GM15510 (cell line): ENCODE results near the gene DSE.

ENCODE experiments used
- POLR2A ChIP-seq: IDR thresholded peaks from 3 replicates; pipeline ENCODE4 v1.6.1; 2011; ENCODE audit warnings: borderline replicate concordance; ENCODE audit not compliant: insufficient read length; ENCODE audit errors: extremely low read depth

Gene DSE

DNA sequence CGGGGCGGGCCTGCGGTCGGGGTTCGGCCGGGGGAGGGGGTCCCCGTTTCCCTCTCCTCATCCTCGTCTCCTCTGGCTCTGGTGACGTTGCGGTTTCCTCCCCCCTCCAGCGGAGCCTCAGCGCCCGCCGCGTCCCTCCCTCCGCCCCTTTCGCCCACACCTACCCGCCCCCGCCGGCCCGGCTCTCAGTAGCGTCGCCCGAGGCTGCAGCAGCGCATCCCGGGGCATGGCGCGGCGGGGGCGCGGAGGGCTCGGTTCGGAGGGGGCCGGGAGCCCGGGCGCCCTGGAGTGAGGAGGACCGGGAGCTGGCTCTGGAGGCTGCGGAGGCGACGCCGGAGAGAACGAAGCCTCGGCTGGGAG lies at the start of gene DSE:
DSE (plus strand) TSS at position 188 of the 360 bp plus-strand sequence. CDS start 28,304 bp downstream, outside the sequence.
- peak; percentile 83 for TF ChIP-seq POLR2A

DNA sequence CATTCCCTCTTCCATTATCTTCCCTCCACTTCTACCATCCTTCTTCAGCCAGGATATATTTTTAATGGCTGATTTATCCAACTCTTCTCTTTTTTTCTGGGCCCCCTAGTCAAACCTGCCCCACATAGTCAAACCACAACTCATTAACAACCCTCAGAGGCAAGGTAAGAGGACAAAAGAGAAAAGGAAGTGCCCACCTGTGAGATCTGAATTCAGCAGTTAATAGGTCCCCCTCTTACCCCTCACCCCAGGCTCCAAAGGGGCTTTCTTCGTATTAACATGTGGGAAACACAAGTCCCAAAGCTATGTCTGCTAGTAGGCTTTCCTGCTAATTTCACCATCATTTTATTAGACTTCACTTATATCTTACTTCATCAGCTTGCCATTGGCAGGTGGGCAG lies 46.9 kb upstream of the DSE start:
- no peak for TF ChIP-seq POLR2A

- TF ChIP-seq POLR2A = no peak
These were observed 44.5 kb upstream of the DSE start for GRCh38 chr6:116326181-116326671.

- no peak for TF ChIP-seq POLR2A
These were observed 43.8 kb upstream of the DSE start for GRCh38 chr6:116326996-116327395.

- TF ChIP-seq POLR2A = no peak
These were observed 42.8 kb upstream of the DSE start for GRCh38 chr6:116327803-116328527.

DNA sequence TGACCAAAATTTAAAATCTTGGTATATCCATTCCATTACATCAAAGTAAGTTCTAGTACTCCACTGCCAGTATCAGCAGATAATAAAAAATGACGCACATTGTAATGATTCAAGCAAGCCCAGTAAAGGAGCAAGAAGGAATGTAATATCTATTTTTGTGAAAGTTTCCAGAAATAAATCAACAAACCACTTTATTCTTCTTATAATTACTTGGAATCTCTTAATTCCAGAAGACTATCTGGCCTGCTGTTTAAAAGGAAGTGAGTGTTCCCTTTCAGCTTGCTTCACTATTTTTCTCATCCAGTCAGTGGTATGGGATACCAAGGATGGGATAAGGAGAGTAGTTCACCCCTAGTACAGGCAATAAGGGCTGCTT lies 42.2 kb upstream of the DSE start:
- no peak for TF ChIP-seq POLR2A

GRCh38 chr6:116329156-116329555 lies 41.6 kb upstream of the DSE start:
- no peak for TF ChIP-seq POLR2A

GRCh38 chr6:116330511-116330910 lies 40.2 kb upstream of the DSE start:
- TF ChIP-seq POLR2A = no peak

DNA sequence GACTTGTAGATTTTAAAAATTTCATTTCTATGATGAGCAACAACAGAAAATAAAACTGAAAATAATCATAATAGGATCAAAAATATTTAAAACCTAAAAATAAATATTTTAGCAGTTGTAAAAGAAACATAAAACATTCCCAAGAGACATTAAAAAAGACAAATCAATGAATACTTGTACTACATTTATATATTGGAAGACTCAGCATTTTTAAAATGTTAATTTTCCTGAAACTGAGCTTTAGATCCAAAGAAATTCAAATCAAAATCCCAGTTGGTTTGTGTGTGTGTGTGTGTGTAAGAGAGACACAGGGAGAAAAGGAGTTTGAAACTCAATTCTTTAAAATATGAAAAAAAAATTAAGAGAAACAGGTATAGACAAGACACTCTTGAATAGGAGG lies 38.7 kb upstream of the DSE start:
- no peak for TF ChIP-seq POLR2A

- TF ChIP-seq POLR2A = no peak
These were observed 35.0 kb upstream of the DSE start for GRCh38 chr6:116335612-116336215.

- TF ChIP-seq POLR2A = no peak
These were observed 31.8 kb upstream of the DSE start for GRCh38 chr6:116338943-116339342.

DNA sequence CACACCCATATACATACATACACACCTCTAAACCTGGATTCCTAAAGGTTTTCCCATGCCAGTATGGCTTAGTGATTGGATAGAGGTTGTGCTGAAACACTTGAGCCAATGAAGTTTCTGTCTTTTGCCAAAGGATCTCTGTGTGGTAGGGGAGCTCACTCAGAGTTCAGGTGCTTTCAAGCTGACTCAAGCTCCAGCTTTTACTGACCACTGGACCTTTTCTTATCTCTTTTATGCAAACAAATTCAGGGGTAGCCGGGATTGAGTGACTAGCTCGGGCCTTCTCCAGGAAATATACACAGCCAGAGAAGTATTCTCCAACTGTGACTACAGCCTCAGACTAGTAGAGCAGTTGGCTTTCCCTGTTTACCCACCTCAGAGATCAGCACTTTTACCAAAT lies 21.5 kb upstream of the DSE start:
- TF ChIP-seq POLR2A = no peak

DNA sequence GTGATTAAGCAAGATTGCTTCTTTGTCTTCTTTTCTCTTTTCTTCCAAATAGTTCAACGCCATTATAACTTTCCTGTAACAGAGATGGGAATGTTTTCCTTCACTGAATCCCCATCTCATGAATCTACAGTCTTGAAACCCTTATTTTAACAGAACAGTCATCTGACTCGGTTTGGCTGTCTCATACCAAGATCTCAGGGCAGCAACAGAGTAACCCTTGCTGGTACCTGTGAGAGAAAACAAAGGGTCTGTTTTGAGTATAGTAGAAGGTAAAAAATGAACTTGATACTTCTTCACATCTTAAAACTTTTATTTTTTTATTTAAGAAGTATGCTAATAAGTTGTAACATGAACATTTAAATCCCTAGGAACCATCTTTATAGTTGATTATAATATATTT lies 19.6 kb upstream of the DSE start:
- TF ChIP-seq POLR2A = no peak

DNA sequence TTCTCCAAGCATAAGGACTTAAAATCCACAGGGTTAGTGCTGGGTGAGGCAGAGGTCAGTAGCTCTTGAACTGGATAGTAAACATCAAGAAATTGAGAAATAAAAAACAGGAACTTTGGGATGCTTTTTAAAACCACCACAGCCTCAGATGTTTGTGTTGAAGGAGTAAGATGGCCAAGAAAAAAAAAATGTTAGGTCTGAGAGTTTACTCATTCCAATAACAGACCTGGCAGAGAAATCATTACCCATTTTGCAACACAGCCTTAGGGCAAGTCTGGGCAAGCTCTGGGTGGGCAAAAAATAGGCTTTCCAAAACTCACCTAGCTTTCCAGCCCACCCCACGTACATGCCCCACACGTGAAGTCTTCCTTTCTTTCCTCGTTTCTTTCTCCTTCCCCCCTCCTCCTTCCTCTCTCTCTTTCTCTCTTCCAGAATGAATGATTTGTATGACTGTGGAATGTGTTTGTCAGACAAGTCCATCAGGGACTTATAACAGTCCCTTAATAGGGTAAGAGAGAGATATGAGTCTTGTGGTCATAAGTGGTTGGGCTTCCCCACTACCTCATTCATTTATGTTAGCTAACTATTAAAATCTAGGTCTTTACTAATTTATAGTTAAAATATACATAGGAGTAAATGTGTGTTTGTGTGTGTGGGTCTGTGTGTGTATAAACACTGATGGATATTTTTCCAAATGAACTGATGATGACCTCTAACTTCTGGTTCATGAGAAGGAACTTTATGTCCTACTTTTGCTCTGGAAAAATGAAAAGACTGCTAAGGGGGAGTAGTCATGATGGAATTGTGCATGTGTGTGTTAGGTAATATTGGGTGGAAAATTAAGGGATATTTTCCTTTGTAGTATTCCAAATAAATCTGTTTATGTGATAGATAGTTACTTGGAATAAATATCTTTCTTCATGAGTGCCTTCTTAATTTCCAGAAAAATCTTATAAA lies 18.0 kb upstream of the DSE start:
- no peak for TF ChIP-seq POLR2A

DNA sequence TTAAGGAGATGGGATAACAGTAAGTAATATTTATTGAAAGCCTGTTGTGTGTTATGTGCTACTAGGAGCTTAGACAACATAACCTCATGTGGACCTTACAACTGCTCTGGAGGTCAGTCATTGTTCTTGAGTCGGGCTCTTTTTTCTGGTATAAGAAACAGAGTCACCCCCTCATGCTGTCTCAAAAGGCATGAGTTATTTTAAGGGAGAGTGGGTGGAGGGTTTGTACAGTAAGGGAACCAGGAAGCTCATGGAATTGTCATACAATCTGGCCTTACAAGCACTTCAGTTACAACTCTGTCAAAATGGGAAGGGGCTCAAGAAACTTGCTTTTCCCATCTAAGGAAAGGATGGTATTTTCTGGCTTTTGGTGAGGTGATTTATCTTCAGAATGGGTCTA lies 16.5 kb upstream of the DSE start:
- no peak for TF ChIP-seq POLR2A

GRCh38 chr6:116355796-116356195 lies 15.0 kb upstream of the DSE start:
- TF ChIP-seq POLR2A = no peak

- TF ChIP-seq POLR2A = no peak
These were observed 11.6 kb upstream of the DSE start for GRCh38 chr6:116359131-116359530.
